CD4-positive, CD25-positive, alpha-beta regulatory T cell (primary cell): Measurements from ENCODE around the gene SPACA1. TPM values are rescaled to one million over a fixed set of nuclear protein-coding genes. Genes with fewer than 3 reads are reported as not detected.

Source experiments
- ATAC-seq, 2 donors: fragments of 150-1000 bp; cut with Tn5 transposase; one replicate each; pipeline ENCODE4 v1.10.0; 2021; ENCODE audit warnings: low read depth in 2 of 2, moderate number of reproducible peaks in 2 of 2, moderate library complexity in 1 of 2
- DNase-seq, 3 donors: peaks; one replicate each; pipeline versions ENCODE4 v3.0.0 to v3.0.0-alpha.2; 2012 to 2022; ENCODE audit warnings: mixed read lengths in 1 of 3
- H3K27ac ChIP-seq: one replicate; pipeline ENCODE4 v1.7.0; 2013; ENCODE audit warnings: mild to moderate bottlenecking, low read length; ENCODE audit not compliant: insufficient read depth, poor library complexity, severe bottlenecking
- H3K27me3 ChIP-seq: one replicate; pipeline ENCODE4 v1.7.0; 2013; ENCODE audit warnings: low read length; ENCODE audit not compliant: control insufficient read depth, insufficient read depth
- H3K36me3 ChIP-seq: one replicate; pipeline ENCODE4 v1.7.0; 2013; ENCODE audit warnings: mild to moderate bottlenecking, low read length, moderate library complexity; ENCODE audit not compliant: control insufficient read depth, insufficient read depth
- H3K4me1 ChIP-seq: 2 replicates; pipeline ENCODE4 v1.7.0; 2013; ENCODE audit warnings: mild to moderate bottlenecking, low read length; ENCODE audit not compliant: insufficient read depth, control insufficient read depth, poor library complexity, severe bottlenecking
- H3K4me3 ChIP-seq: one replicate; pipeline ENCODE4 v1.7.0; 2013; ENCODE audit warnings: low read depth, mild to moderate bottlenecking, low read length, moderate library complexity
- H3K9me3 ChIP-seq, 2 experiments: 1 replicate in 1 of 2; 2 replicates in 1 of 2; pipeline ENCODE4 v1.7.0; 2013; ENCODE audit warnings: low read length in 2 of 2, mild to moderate bottlenecking in 1 of 2, moderate library complexity in 1 of 2; ENCODE audit not compliant: control insufficient read depth in 2 of 2
- H3K27ac Mint-ChIP-seq, 3 donors: one replicate each; pipeline ENCODE4 v1.8.0; 2020 to 2022; ENCODE audit warnings: mild to moderate bottlenecking in 3 of 3, mixed read lengths in 3 of 3, moderate library complexity in 2 of 3
- H3K27me3 Mint-ChIP-seq: one replicate; pipeline ENCODE4 v1.8.0; 2022; ENCODE audit warnings: mild to moderate bottlenecking, mixed read lengths
- H3K36me3 Mint-ChIP-seq: one replicate; pipeline ENCODE4 v1.8.0; 2020; ENCODE audit warnings: mixed read lengths
- H3K4me1 Mint-ChIP-seq, 4 donors: one replicate each; pipeline ENCODE4 v1.8.0; 2020 to 2022; ENCODE audit warnings: mixed read lengths in 4 of 4, mild to moderate bottlenecking in 1 of 4
- H3K4me3 Mint-ChIP-seq, 4 donors: one replicate each; pipeline ENCODE4 v1.8.0; 2020 to 2022; ENCODE audit warnings: mild to moderate bottlenecking in 4 of 4, mixed read lengths in 4 of 4, moderate library complexity in 3 of 4
- H3K9me3 Mint-ChIP-seq, 7 donors: one replicate each; pipeline ENCODE4 v1.8.0; 2020 to 2022; ENCODE audit warnings: mixed read lengths in 7 of 7, mild to moderate bottlenecking in 3 of 7, moderate library complexity in 2 of 7
- polyA plus RNA-seq, 4 donors: library from polyadenylated mRNA; unstranded; fragments of 300-500 nt; fragmentation: Illumina TruSeq; gene quantifications; one replicate each; pipeline ENCODE4 v1.2.3, GENCODE V29; 2021
- total RNA-seq: library from RNA; stranded (reverse); gene quantifications from one replicate; pipeline ENCODE4 v1.2.3, GENCODE V29; 2022

Gene SPACA1
- total and polyA plus RNA-seq, 5 donors from 2014 or later: not detected

DNA sequence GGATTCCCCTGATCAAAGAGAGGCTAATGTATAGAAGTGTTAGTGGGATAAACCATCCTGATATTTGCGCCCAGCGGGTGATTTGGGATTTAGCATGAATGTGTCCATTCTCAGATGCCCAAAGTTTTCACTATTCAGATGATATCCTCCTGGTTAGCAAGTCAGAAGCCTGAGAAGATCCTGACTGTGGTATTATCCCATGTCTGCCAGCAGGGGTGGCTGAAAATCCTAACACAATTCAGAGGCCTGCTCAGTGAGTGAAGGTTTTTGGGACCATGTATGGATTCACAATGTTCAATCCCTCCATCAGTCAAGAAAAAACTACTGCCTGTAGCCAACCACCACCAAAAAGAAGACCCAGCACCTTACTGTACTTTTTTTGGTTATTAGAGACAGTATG, 34.1 kb upstream of the SPACA1 start:
- Mint-ChIP-seq H3K4me1 (peaks cover 9 to 17% (median 11%) of the 10 kb centered on the region in 4 donors), H3K36me3 (no peaks in the 10 kb centered on the region), H3K4me3 (no peak overlapping the region), H3K27me3 (peaks cover 9% of the 10 kb centered on the region), H3K9me3 (peaks cover 0 to 3% (median 0%) of the 10 kb centered on the region in 7 donors), H3K27ac (peak overlapping the region in 2 of 3 donors; percentile 76 to 80)
- ATAC-seq: no peak
- Histone ChIP-seq H3K9me3 (no peaks in the 10 kb centered on the region), H3K4me1 (peaks cover 9% of the 10 kb centered on the region), H3K27me3 (no peaks in the 10 kb centered on the region), H3K27ac (no peak overlapping the region), H3K4me3 (no peak overlapping the region), H3K36me3 (no peaks in the 10 kb centered on the region)
- no peak for DNase-seq

- H3K9me3 Mint-ChIP-seq: no peaks in the 10 kb centered on the region
- no peaks in the 10 kb centered on the region for H3K27me3 ChIP-seq
- no peaks in the 10 kb centered on the region for H3K4me1 Mint-ChIP-seq
- ATAC-seq (no peak), DNase-seq (no peak)
- H3K4me3 Mint-ChIP-seq: no peak overlapping the region
- H3K36me3 Mint-ChIP-seq: no peaks in the 10 kb centered on the region
- H3K9me3 ChIP-seq: no peaks in the 10 kb centered on the region
- no peak overlapping the region for H3K27ac ChIP-seq
- H3K27ac Mint-ChIP-seq: no peak overlapping the region
- H3K4me1 ChIP-seq: no peaks in the 10 kb centered on the region
- H3K36me3 ChIP-seq: no peaks in the 10 kb centered on the region
- H3K27me3 Mint-ChIP-seq: peaks cover 13% of the 10 kb centered on the region
- no peak overlapping the region for H3K4me3 ChIP-seq
These were observed 27.2 kb upstream of the SPACA1 start for GRCh38 chr6:88020439-88020838.

DNA sequence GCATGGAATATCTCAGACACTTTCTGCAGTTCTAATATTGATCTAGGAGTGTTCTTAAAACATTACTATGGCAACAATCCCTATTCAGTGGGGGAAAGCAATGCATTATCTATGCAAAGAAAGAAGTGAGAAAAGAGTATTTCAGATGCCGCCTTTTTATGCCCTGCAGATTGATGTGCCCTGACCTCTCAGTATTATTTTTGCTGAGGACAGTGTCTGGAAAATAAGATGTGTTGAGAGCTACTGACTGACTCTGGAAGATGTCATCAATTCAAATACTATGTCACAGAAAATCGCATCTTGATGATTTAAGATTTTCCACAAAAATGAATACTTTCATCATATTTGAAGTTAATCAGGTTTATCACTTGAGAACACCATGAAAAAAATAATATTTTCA, 22.9 kb upstream of the SPACA1 start:
- H3K36me3 ChIP-seq: no peaks in the 10 kb centered on the region
- ATAC-seq: no peak
- H3K4me3 Mint-ChIP-seq: no peak overlapping the region
- peaks cover 0 to 18% (median 8%) of the 10 kb centered on the region in 7 donors for H3K9me3 Mint-ChIP-seq
- H3K27ac Mint-ChIP-seq: no peak overlapping the region
- no peaks in the 10 kb centered on the region for H3K36me3 Mint-ChIP-seq
- H3K27me3 Mint-ChIP-seq: peaks cover 17% of the 10 kb centered on the region
- H3K27ac ChIP-seq: no peak overlapping the region
- peaks cover 4 to 19% of the 10 kb centered on the region in 2 experiments for H3K9me3 ChIP-seq
- H3K27me3 ChIP-seq: no peaks in the 10 kb centered on the region
- H3K4me3 ChIP-seq: no peak overlapping the region
- H3K4me1 ChIP-seq: no peaks in the 10 kb centered on the region
- no peak for DNase-seq
- no peaks in the 10 kb centered on the region for H3K4me1 Mint-ChIP-seq

DNA sequence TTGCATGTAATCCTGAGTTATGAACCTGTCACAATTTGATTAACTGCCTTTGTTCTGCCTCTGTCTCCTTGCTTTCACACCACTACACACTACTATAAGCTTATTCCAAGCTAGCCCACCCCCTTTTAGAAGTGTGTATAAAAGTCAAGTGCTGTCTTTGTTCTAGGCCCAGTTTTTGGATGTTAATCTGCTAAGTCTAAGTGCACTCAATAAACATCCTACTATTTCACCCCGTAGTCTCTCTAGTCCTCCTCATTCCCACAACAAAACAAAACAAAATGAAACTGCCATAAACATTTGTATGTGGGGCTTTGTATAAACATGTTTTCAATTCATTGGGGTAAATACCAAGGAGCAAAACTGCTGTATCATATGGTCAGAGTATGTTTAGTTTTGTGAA, 16.1 kb upstream of the SPACA1 start:
- H3K4me1 ChIP-seq: no peaks in the 10 kb centered on the region
- peaks cover 4% of the 10 kb centered on the region for H3K27me3 Mint-ChIP-seq
- H3K9me3 ChIP-seq: peaks cover 34 to 51% of the 10 kb centered on the region in 2 experiments
- ATAC-seq (no peak), DNase-seq (no peak)
- no peak overlapping the region for H3K4me3 ChIP-seq
- H3K27me3 ChIP-seq: no peaks in the 10 kb centered on the region
- H3K4me3 Mint-ChIP-seq: no peak overlapping the region
- no peak overlapping the region for H3K27ac ChIP-seq
- no peak overlapping the region for H3K27ac Mint-ChIP-seq
- no peaks in the 10 kb centered on the region for H3K4me1 Mint-ChIP-seq
- no peaks in the 10 kb centered on the region for H3K36me3 ChIP-seq
- H3K9me3 Mint-ChIP-seq: peaks cover 1 to 55% (median 38%) of the 10 kb centered on the region in 7 donors
- no peaks in the 10 kb centered on the region for H3K36me3 Mint-ChIP-seq

DNA sequence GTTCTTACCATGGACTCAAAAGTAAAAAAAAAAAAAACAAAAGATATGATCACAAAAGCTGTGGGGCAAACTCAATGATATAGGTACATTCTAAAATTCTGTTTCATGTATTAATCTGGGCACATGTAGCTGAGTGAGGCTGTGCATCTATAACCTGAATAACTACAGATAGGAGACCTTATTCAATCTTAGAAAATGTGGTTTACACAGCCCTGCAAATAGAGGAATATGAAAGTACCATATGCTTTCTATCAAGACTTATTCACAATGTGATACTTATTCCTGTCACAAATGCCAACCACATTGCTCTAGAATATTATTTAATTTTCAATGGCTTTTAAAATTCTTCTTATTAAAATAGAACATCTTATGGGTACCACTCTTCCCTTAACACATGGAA, 3.1 kb upstream of the SPACA1 start:
- Histone ChIP-seq H3K4me3 (no peak overlapping the region), H3K4me1 (no peaks in the 10 kb centered on the region), H3K27ac (no peak overlapping the region), H3K36me3 (no peaks in the 10 kb centered on the region), H3K27me3 (peaks cover 10% of the 10 kb centered on the region), H3K9me3 (no peaks in the 10 kb centered on the region)
- Mint-ChIP-seq H3K4me1 (no peaks in the 10 kb centered on the region), H3K4me3 (no peak overlapping the region), H3K27ac (no peak overlapping the region), H3K36me3 (no peaks in the 10 kb centered on the region), H3K27me3 (peaks cover 14% of the 10 kb centered on the region), H3K9me3 (peaks cover 0 to 4% (median 0%) of the 10 kb centered on the region in 7 donors)
- no peak for ATAC-seq
- no peak for DNase-seq

DNA sequence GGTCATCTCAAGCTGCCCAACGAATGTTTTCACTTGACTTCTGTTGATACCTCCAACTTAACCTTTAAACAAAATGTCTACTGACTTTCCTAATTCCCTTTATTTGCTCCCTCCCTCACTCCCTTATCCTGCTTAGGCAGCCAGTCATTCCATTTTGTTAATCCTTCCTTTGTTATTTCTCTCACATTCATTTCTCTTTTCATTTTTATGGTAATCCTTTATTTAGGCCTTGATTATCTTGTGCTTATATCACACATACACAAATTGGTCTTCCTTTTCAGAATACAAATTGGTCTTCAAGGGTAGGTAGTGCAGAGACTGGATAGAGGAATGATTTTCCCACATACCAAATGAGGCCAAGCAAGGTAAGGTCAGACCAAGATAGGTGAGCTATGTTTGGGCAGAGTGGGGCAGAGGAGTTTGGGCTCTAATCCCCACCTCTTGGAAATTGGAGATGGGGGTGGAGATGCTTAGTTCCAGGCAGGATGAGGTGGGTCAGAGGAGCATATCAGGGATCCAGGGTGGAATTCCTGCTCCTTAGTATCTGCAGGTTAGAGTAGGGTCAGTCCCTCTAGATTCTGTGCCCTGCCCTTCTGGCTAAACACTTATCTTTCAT, 2.0 kb upstream of the SPACA1 start:
- Mint-ChIP-seq H3K36me3 (no peaks in the 10 kb centered on the region), H3K4me3 (no peak overlapping the region), H3K4me1 (no peaks in the 10 kb centered on the region), H3K27ac (no peak overlapping the region), H3K27me3 (peaks cover 18% of the 10 kb centered on the region), H3K9me3 (peaks cover 0 to 4% (median 0%) of the 10 kb centered on the region in 7 donors)
- ATAC-seq: no peak
- DNase-seq: no peak
- no peaks in the 10 kb centered on the region for H3K36me3 ChIP-seq
- H3K9me3 ChIP-seq: no peaks in the 10 kb centered on the region
- H3K27ac ChIP-seq: no peak overlapping the region
- H3K4me1 ChIP-seq: no peaks in the 10 kb centered on the region
- H3K27me3 ChIP-seq: peaks cover 10% of the 10 kb centered on the region
- H3K4me3 ChIP-seq: no peak overlapping the region

DNA sequence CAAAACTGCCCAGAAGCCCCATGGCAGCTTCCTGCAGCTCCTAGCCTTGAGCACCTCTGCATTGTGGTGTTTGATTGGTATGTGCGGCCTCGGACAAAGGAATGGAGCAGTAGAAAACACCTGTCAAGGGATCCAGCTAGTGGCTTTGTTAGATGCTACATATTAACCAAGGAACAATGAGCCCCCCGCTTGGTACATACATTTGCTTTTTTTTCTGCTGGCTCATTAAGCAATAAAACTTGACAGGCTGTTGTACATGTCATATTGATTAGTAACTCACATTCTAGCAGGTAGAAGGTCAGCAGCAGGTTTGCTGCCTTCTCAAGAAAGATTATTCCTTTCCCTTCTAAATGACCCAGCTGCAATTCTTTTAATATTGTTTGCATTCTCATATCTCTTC, 937 bp downstream of the SPACA1 start:
- H3K36me3 Mint-ChIP-seq: no peaks in the 10 kb centered on the region
- H3K9me3 ChIP-seq: no peaks in the 10 kb centered on the region

GRCh38 chr6:88050140-88050818, 2.6 kb downstream of the SPACA1 start:
- DNase-seq (no peak), ATAC-seq (no peak)
- no peaks in the 10 kb centered on the region for H3K36me3 ChIP-seq
- Mint-ChIP-seq H3K27me3 (peaks cover 13% of the 10 kb centered on the region), H3K4me1 (no peaks in the 10 kb centered on the region), H3K4me3 (no peak overlapping the region), H3K36me3 (no peaks in the 10 kb centered on the region), H3K9me3 (peaks cover 0 to 6% (median 0%) of the 10 kb centered on the region in 7 donors), H3K27ac (no peak overlapping the region)
- H3K27me3 ChIP-seq: peaks cover 5% of the 10 kb centered on the region
- H3K9me3 ChIP-seq: no peaks in the 10 kb centered on the region
- H3K27ac ChIP-seq: no peak overlapping the region
- no peaks in the 10 kb centered on the region for H3K4me1 ChIP-seq
- no peak overlapping the region for H3K4me3 ChIP-seq

More for the DNA sequence above, 937 bp downstream of the SPACA1 start:
- Mint-ChIP-seq H3K4me1 (no peaks in the 10 kb centered on the region), H3K4me3 (no peak overlapping the region), H3K27ac (no peak overlapping the region), H3K9me3 (peaks cover 0 to 6% (median 0%) of the 10 kb centered on the region in 7 donors), H3K27me3 (peaks cover 19% of the 10 kb centered on the region)
- Histone ChIP-seq H3K4me1 (no peaks in the 10 kb centered on the region), H3K4me3 (no peak overlapping the region), H3K27me3 (peaks cover 8% of the 10 kb centered on the region), H3K27ac (no peak overlapping the region), H3K36me3 (no peaks in the 10 kb centered on the region)
- no peak for DNase-seq
- ATAC-seq: no peak
